GM12872 (cell line): Measurements from ENCODE around the gene HOXB5.

Experiments used
- TF ChIP-seq, protein P1 (sequence below): IDR thresholded peaks from 3 replicates; pipeline ENCODE4 v1.5.1; 2011; ENCODE audit warnings: low read depth, mild to moderate bottlenecking, low read length, moderate library complexity; ENCODE audit not compliant: insufficient read depth

The HOXB5 gene

DNA sequence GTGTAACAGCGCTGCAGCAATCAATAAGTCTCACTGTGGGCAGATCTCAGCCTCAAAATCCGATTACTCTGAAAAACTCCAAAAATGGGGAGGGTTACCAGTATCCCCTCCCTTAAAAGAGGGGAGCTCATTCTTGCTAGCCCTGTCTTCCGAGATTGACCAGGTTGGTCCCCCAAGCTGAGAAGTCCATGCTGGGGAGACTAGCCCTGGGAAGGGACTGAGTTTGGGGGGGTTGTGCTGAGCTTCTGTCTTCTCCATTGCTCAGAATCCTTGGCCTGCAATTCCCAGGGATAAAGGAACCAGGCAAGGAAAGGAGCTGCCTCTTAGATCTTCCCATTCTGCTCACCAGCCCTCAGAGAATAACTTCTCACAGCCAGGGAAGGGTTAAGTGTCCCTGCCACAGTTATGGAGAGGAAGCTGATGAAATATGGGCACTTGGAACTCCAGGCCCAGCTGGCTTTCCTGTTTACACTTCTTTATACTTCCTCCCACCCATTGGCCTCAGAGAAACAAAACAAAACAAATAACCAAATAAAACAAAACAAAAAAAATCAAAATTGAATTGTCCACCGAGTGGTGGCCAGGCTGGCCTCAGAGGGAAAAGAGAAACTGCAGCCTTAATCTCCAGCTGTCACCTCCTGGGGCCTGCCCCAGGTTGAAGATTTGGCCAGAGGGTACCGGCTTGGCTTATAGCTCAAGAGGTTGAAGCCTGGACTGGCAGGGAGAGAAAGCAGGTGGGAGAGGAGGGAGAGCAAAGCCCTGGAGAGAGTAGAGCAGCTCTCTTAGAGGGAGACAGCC, 6.1 kb downstream of the HOXB5 start:
- TF ChIP-seq, protein P1, sequence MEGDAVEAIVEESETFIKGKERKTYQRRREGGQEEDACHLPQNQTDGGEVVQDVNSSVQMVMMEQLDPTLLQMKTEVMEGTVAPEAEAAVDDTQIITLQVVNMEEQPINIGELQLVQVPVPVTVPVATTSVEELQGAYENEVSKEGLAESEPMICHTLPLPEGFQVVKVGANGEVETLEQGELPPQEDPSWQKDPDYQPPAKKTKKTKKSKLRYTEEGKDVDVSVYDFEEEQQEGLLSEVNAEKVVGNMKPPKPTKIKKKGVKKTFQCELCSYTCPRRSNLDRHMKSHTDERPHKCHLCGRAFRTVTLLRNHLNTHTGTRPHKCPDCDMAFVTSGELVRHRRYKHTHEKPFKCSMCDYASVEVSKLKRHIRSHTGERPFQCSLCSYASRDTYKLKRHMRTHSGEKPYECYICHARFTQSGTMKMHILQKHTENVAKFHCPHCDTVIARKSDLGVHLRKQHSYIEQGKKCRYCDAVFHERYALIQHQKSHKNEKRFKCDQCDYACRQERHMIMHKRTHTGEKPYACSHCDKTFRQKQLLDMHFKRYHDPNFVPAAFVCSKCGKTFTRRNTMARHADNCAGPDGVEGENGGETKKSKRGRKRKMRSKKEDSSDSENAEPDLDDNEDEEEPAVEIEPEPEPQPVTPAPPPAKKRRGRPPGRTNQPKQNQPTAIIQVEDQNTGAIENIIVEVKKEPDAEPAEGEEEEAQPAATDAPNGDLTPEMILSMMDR, result no peak

GRCh38 chr17:48586355-48587258, 7.0 kb downstream of the HOXB5 start:
- TF ChIP-seq, protein P1, result no peak

- TF ChIP-seq, protein P1, result no peak
Observed at GRCh38 chr17:48584223-48584741, 9.3 kb downstream of the HOXB5 start.

DNA sequence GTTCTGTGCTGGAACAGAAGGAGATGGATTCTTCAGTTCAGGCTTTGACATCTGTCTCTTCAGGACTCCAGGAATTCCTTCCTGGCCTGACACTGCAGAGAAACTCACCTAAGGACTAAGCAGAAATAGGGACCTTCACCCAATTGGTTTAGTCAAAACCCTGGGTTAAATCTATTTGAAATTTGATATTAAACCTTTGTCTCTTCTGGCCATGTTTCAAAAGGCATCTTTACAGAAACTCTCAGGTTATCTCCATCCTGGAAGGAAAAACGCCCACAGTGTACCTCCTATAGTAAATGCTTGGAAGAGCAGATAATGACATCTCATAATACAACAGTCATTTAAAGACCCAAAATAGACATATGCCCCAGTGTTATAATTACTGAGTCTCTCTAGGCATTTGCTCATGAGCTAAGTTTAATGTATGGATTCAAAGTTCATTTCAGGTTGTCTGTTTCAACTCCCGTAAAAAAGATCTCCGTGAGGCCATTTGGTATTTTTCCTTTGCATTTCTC, 9.8 kb downstream of the HOXB5 start:
- TF ChIP-seq, protein P1, result no peak

GRCh38 chr17:48582750-48583069, 10.9 kb downstream of the HOXB5 start:
- TF ChIP-seq, protein P1, result no peak

DNA sequence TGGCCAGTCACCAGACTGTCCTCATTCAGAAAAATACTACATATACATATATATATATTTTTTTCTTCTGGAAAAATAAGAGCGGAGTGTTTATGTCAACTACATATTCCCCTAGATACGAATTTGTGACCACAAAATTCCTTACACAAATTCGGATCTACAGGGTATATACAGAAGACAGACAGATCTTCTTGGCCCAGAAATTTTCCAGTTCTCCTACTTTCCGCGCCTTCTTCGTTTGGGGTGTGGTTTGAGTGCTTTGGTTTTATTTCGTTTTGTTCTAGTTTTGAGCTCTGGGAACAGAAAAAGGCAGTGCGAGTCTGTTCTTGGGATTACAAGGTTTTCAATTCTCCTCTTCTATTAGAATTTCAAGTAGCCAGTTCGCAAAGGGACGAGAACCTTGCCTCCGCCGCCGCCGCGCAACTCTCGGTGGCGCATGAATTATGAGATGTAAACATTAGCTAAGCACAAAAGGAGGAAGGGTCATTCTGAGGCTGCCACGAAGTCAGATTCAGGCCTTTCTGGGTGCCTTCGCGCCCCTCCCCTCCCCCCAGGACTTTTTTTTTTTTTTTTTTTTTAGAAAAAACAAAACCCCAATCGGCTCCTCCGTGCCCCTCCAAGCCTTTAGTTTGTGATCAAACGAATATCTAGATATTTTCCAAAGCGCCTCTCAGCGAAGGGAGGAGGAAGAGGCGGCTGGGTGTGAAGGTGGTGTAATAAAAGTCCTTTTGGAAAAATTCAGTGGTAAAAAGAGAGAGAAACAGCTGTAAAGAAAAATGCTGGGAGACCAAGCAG, 13.6 kb downstream of the HOXB5 start:
- TF ChIP-seq, protein P1, result no peak

GRCh38 chr17:48579471-48579759, 14.2 kb downstream of the HOXB5 start:
- TF ChIP-seq, protein P1, result no peak
